SK-N-DZ (cell line): Measurements from ENCODE around the gene ETV6.

Experiments
- DNase-seq: peaks from one replicate; pipeline ENCODE4 v3.0.0-alpha.2; 2015; ENCODE audit warnings: low spot score

ETV6 gene

GRCh38 chr12:11849757-11850504 is 200.5 kb downstream of the ETV6 start:
- DNase-seq: no peak

GRCh38 chr12:11853126-11853525 is 203.7 kb downstream of the ETV6 start:
- no peak for DNase-seq

DNA sequence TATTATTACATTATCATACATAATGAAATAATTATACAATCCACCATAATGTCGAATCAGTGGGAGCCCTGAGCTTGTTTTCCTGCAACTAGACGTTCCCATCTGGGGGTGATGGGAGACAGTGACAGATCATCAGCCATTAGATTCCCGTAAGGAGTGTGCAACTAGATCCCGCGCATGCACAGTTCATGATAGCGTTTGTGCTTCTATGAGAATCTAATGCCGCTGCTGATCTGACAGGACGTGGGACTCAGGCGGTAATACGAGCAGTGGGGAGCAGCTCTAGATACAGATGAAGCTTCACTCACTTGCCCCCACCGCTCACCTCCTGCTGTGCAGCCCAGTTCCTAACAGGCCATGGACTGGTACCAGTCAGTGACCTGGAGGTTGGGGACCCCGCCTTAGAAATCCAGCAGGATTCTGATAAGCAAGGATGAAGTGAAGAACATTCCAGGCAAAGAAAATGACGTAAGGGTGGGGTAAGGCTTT is 204.6 kb downstream of the ETV6 start:
- no peak for DNase-seq

DNA sequence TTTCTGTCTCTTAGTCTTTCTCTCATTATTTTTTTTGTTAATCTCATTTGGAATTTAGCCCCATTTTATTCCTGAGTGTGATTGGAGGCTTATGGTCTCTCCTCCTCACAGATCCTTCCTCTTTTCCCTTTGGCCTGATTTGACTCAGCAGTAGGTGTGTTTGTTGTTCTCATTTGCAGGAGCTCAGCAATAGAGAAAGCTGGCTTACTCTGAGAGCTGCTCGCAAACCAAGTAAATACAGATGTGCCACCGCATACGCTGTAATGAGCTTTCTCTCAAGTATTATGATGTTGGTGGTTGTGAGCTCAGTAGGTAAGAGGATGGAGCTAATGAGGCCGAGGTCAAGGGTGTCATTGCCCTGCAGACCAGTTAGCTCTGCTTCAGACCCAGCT is 206.5 kb downstream of the ETV6 start:
- DNase-seq: no peak

DNA sequence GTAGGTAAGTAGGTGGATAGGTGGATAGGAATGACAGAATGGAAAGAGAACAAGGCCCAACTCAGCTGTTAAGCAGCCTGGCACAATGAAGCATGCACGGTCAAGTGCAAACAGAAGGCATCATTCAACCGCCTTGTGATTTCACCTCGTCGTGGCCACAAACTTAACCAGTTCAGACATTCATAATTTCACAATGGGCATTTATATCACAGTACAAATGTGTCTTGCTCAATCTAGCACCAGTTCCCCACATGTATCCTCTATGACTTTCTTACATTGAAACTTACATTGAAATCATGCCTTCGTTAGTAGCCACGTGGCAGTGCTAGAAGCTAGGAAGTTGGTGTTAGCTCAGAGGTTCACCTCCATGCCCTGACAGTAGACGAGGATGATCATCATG is 207.5 kb downstream of the ETV6 start:
- no peak for DNase-seq

DNA sequence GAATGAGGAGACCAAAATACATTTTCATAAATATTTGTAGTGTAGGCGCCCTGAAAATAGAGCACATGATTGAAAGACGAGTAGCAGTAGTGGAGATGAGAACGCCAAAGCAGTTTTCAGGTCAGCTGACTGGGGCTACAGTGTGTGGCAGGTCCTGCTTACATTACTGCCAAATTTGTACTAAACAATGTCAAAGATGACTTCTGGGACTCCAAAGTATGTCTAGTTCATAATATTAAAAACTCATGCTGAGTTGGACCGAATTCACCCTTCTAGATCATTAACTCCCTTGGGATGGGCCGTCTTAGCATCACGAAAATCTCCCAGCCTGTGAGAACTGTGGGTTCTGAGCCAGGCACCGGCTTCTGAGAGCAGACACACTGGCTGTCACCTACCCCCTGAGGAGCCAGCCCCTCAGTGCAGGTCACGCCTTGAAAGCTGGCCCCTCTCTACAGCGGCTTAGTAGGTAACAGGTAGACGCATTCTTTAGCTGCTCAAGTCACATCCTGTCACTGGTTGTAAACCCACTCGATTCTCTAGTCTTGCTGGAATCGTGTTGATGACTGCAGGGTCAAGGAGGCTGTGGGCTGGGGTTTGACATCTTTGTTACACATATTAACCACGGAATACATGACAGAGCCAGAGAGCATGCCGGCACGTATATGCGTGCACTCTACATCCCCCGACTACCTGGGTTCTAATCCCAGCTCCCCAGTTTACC is 210.4 kb downstream of the ETV6 start:
- no peak for DNase-seq

DNA sequence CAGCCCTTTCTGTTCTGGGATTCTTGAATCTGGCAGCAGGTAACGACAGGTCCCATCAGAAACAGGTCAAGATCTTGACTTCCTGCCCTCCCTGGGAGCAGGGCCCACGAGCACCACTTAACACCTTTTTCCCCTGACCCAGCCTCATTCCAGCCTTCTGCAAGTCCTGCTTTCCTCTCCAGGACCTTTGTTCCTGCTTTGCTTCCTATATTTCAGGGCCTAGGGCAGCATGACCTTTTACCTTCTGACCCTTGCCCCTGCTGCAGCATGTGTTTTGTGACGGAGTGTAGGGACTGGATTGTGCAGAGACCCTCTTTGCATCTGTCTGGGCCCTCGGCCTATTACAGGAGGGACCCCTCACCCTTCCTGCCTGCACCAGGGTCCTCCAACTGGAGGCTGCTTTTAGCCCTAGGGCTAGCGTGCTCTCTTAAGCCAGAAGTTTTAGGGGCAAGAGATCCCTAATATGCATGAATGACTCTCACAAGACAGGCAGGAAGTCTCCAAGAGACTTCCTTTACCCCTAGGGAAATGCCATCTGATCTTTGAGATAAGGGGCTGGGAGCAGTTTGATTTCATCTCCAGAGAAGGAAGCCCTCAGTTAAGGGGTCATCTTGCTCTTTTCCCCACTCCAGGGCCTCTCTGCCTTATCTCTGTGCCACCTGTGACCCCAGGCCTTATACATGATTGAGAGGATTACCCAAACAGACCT is 211.8 kb downstream of the ETV6 start:
- peak; percentile 81 for DNase-seq

DNA sequence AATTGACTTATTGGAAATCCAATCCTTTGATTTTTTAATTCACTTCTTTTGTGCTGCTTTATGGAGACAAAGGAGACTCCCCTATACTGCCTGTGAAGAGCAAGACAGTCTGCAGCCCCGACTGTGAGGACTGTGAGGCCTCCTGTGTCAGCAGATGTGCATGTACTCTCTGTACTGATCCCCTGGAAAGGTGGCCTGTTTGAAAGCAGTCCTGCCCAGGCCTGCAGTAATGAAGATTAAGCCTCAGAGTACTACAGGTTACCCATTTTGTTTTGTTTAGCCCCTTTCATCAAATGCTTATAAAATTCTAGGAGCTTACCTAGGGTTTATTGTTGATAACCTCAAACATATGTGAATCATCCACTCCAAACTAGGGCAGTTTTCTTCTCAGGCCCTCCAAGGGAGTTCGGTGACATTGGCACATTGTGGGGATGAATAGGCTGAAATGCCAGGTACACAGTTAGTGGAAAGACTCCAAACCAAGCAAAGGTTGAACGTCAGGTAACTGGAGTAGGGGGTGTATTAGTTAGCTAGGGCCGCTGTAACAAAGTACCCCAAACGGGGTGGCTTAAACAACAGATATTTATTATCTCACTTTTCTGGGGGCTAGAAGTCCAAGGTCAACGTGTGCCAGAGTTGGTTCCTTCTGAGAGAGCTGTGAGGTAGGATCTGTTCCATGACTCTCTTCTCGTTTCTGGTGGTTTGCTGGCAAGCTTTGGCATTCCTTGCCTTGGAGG is 212.6 kb downstream of the ETV6 start:
- no peak for DNase-seq

DNA sequence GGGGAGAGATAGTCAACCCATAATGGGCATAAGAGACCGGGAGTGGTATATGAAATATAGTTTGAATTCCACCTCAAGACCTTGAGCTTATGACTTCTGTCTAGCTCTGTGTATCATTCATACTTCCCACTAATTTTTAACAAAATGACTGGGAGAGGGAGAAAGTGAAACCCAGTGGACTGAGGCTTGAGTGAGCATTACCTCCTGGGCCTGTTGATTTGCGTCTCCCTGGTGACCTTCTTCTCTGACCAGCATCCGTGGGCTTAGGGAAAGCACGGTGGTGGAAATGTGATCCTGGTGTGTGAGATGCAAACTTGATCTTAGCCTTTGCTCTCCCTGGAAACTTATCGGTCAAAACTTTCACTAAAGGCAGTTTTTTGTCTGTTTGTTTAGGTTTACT is 213.3 kb downstream of the ETV6 start:
- no peak for DNase-seq

GRCh38 chr12:11863478-11863906 is 214.0 kb downstream of the ETV6 start:
- DNase-seq: no peak

DNA sequence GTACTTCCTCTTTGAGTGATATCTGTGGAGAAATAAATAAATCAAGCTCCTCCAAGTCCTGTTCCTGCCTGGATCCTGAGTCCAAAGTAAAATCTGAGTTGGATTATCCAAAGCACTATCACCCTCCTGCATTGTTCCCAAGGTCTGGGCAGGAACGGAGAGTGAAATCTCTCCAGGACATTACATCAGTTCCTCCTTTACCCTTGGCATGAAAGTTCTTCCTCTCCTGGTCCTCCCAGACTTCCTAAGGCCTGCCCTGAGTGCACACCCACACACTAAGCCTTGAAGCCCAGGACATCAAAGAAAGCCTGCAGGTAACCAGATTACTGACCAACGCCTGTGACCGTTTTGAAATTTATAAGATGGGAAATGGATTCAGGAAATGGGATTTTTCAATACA is 214.5 kb downstream of the ETV6 start:
- no peak for DNase-seq

- DNase-seq: no peak
Observed at GRCh38 chr12:11865824-11866223, 216.3 kb downstream of the ETV6 start.

GRCh38 chr12:11868027-11868426 is 218.6 kb downstream of the ETV6 start:
- DNase-seq: no peak

DNA sequence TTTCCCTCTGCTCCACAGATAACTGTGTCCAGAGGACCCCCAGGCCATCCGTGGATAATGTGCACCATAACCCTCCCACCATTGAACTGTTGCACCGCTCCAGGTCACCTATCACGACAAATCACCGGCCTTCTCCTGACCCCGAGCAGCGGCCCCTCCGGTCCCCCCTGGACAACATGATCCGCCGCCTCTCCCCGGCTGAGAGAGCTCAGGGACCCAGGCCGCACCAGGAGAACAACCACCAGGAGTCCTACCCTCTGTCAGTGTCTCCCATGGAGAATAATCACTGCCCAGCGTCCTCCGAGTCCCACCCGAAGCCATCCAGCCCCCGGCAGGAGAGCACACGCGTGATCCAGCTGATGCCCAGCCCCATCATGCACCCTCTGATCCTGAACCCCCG is 219.9 kb downstream of the ETV6 start:
- DNase-seq: no peak

GRCh38 chr12:11870041-11870451 is 220.6 kb downstream of the ETV6 start:
- no peak for DNase-seq

DNA sequence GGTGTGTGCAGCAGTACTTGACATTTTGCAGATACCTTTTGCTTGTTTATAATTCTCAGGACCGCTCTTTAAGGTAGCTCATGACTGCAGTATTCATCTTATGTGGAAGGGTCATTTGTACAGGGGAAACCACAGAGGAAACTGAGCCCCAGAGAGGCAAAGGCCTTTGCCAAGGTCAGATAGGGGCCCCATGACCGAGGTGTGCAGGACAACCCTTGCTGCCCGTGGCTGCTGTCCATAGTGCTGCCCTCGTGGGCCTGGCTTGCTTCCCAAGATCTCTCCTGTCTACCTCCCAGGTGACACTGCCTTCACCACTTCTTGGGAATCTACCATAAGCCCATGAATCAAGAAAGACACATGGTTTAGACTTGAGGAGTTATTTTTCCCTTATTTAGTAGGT is 222.6 kb downstream of the ETV6 start:
- DNase-seq: no peak

GRCh38 chr12:11875414-11875935 is 226.0 kb downstream of the ETV6 start:
- DNase-seq: no peak

- DNase-seq: no peak
Observed at GRCh38 chr12:11876307-11876706, 226.8 kb downstream of the ETV6 start.

DNA sequence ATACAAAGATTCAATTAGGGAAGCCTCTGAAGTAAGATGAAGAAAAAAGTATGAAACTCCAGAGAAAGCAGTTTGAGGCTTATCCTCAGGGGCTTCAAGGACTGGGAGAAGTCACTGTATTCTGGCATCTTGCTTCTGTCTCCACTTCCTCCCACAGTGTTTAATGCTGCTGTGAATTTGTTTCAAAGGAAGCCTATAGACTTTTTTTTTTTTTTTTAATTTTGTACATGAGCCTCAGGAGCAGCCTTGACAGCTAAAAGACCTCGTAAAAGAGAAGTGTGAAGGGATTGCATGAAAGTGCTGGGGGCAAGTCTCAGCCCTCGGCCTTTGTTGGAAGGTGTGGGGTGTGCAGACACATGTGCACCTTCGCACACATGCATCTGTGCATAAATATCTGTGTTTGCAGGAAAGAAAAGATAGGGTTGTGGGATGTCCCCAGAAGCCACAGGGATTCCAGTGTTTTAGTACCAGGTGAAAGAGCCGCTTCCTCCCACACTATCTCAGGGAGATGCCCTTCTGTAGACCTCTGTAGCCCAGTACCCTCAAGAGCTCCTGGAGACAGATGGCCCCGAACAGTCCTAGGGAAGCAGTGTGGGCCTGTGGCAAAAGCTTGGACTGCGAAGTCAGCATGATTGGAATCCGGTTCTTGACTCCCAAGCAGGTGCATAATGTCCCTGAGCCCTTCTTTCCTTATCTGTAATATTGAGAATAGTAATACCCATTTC is 227.8 kb downstream of the ETV6 start:
- no peak for DNase-seq

- DNase-seq: no peak
Observed at GRCh38 chr12:11877869-11878780, 228.7 kb downstream of the ETV6 start.
